Neural cell (in vitro differentiated cells): ENCODE results near the gene LGALS14. TPM values are rescaled to one million over a fixed set of nuclear protein-coding genes. Genes with fewer than 3 reads are reported as not detected.

Experiments used
- H2AFZ ChIP-seq: fragments of 200-600, 300-800 bp; sonication (generic), shearing (Covaris generic); 2 replicates; pipeline ENCODE4 v1.6.0; 2014; ENCODE audit warnings: low read depth, mild to moderate bottlenecking, antibody characterized with exemption, low read length, moderate library complexity
- H3F3A ChIP-seq: fragments of 200-600 bp; shearing (Covaris generic); 2 replicates; pipeline ENCODE4 v1.6.1; 2016; ENCODE audit warnings: mild to moderate bottlenecking, moderate library complexity, mixed read lengths, antibody characterized with exemption, low read length; ENCODE audit not compliant: insufficient read depth, poor library complexity, severe bottlenecking
- H3K27ac ChIP-seq: fragments of 200-600, 300-800 bp; sonication (generic), shearing (Covaris generic); 2 replicates; pipeline ENCODE4 v1.5.1; 2014; ENCODE audit warnings: mild to moderate bottlenecking, low read length, moderate library complexity
- H3K27me3 ChIP-seq: fragments of 300-800, 200-600 bp; sonication (generic), shearing (Covaris generic); 2 replicates; pipeline ENCODE4 v1.6.0; 2014; ENCODE audit warnings: mild to moderate bottlenecking, low read depth, low read length, moderate library complexity; ENCODE audit not compliant: insufficient read depth
- H3K36me3 ChIP-seq: fragments of 300-800, 200-600 bp; sonication (generic), shearing (Covaris generic); 2 replicates; pipeline ENCODE4 v1.5.1; 2014; ENCODE audit warnings: mild to moderate bottlenecking, antibody characterized with exemption, low read length, moderate library complexity; ENCODE audit not compliant: insufficient read depth
- H3K4me2 ChIP-seq: fragments of 300-800, 200-600 bp; sonication (generic), shearing (Covaris generic); 2 replicates; pipeline ENCODE4 v1.6.0; 2014; ENCODE audit warnings: mild to moderate bottlenecking, low read length
- H3K4me3 ChIP-seq: fragments of 300-800, 200-600 bp; sonication (generic), shearing (Covaris generic); 2 replicates; pipeline ENCODE4 v1.5.1; 2014; ENCODE audit warnings: mild to moderate bottlenecking, low read length, moderate library complexity
- H3K79me2 ChIP-seq: fragments of 200-600 bp; shearing (Covaris generic); replicated peaks from 2 replicates; pipeline ENCODE4 v1.6.0; 2014; ENCODE audit warnings: mild to moderate bottlenecking, low read length, moderate library complexity; ENCODE audit not compliant: insufficient read depth
- H3K9ac ChIP-seq: fragments of 300-800, 200-600 bp; sonication (generic), shearing (Covaris generic); 2 replicates; pipeline ENCODE4 v1.6.1; 2016; ENCODE audit warnings: mild to moderate bottlenecking, low read length, mixed read lengths
- H3K9me2 ChIP-seq: fragments of 200-600 bp; shearing (Covaris generic); 2 replicates; pipeline ENCODE4 v1.6.1; 2016; ENCODE audit warnings: mild to moderate bottlenecking, low read length, mixed read lengths; ENCODE audit not compliant: insufficient read depth
- H3K9me3 ChIP-seq: fragments of 200-600, 300-800 bp; sonication (generic), shearing (Covaris generic); 2 replicates; pipeline ENCODE4 v1.6.1; 2016; ENCODE audit warnings: mild to moderate bottlenecking, mixed run types, low read length, moderate library complexity, mixed read lengths
- H4K20me1 ChIP-seq: fragments of 200-600 bp; shearing (Covaris generic); 2 replicates; pipeline ENCODE4 v1.6.1; 2016; ENCODE audit warnings: mild to moderate bottlenecking, mixed run types; ENCODE audit not compliant: insufficient read depth
- CTCF ChIP-seq: fragments of 450-650 bp; IDR thresholded peaks from 2 replicates; pipeline ENCODE4 v1.5.1; 2014; ENCODE audit warnings: antibody characterized with exemption, mild to moderate bottlenecking, moderate library complexity; ENCODE audit not compliant: poor library complexity, severe bottlenecking
- EP300 ChIP-seq: fragments of 450-650 bp; conservative IDR thresholded peaks from 2 replicates; pipeline ENCODE4 v1.6.1; 2014; ENCODE audit warnings: antibody characterized with exemption, mild to moderate bottlenecking, moderate library complexity; ENCODE audit not compliant: poor library complexity, severe bottlenecking
- EZH2 ChIP-seq: fragments of 200-600, 300-800 bp; shearing (Covaris generic), sonication (generic); IDR thresholded peaks from 2 replicates; pipeline ENCODE4 v1.6.1; 2014; ENCODE audit warnings: antibody characterized with exemption, low read length, borderline replicate concordance, mild to moderate bottlenecking; ENCODE audit not compliant: insufficient read depth, poor library complexity, severe bottlenecking
- MXI1 ChIP-seq: fragments of 450-650 bp; conservative IDR thresholded peaks from 2 replicates; pipeline ENCODE4 v1.6.1; 2014; ENCODE audit warnings: antibody characterized with exemption, mild to moderate bottlenecking; ENCODE audit not compliant: poor library complexity, severe bottlenecking
- POLR2AphosphoS5 ChIP-seq: IDR thresholded peaks from 2 replicates; pipeline ENCODE4 v1.6.1; 2012
- RAD21 ChIP-seq: fragments of 450-650 bp; conservative IDR thresholded peaks from 2 replicates; pipeline ENCODE4 v1.6.1; 2014; ENCODE audit warnings: antibody characterized with exemption, mild to moderate bottlenecking, moderate library complexity
- REST ChIP-seq: IDR thresholded peaks from 2 replicates; pipeline ENCODE4 v1.6.1; 2012; ENCODE audit warnings: borderline replicate concordance
- SMC3 ChIP-seq: fragments of 450-650 bp; conservative IDR thresholded peaks from 2 replicates; pipeline ENCODE4 v1.6.1; 2014; ENCODE audit warnings: antibody characterized with exemption, mild to moderate bottlenecking, moderate library complexity; ENCODE audit not compliant: poor library complexity
- TAF1 ChIP-seq: IDR thresholded peaks from 2 replicates; pipeline ENCODE4 v1.6.1; 2012; ENCODE audit warnings: low read depth
- polyA plus RNA-seq: library from polyadenylated mRNA; depleted of rRNA; stranded (reverse); fragments of >200 nt; gene quantifications from 2 replicates; pipeline ENCODE4 v1.2.3, GENCODE V29; 2014

Gene LGALS14
- polyA plus RNA-seq, 1 donor from 2014 or later = 0.53 TPM

- Histone ChIP-seq H3K4me2 (no peak overlapping the region), H3K4me3 (no peak overlapping the region), H3K9me3 (no peaks in the 10 kb centered on the region), H3K9ac (no peak overlapping the region), H3K36me3 (no peaks in the 10 kb centered on the region), H4K20me1 (no peaks in the 10 kb centered on the region), H3K27ac (no peak overlapping the region), H3K79me2 (no peaks in the 10 kb centered on the region), H3K9me2 (no peaks in the 10 kb centered on the region), H3K27me3 (no peaks in the 10 kb centered on the region), H3F3A (no peaks in the 10 kb centered on the region), H2AFZ (no peak overlapping the region)
- TF ChIP-seq TAF1 = no peak
- TF ChIP-seq POLR2AphosphoS5 = no peak
- TF ChIP-seq CTCF = no peak
- no peak for TF ChIP-seq RAD21
- no peak for TF ChIP-seq EZH2
- no peak for TF ChIP-seq EP300
- TF ChIP-seq REST = no peak
- no peak for TF ChIP-seq SMC3
- TF ChIP-seq MXI1 = no peak
Observed at GRCh38 chr19:39735688-39736087, 31.4 kb downstream of the LGALS14 start.

- Histone ChIP-seq H3K9me3 (no peaks in the 10 kb centered on the region), H4K20me1 (no peaks in the 10 kb centered on the region), H3K27ac (no peak overlapping the region), H3K79me2 (no peaks in the 10 kb centered on the region), H3K4me3 (no peak overlapping the region), H3K27me3 (no peaks in the 10 kb centered on the region), H2AFZ (no peak overlapping the region), H3K4me2 (no peak overlapping the region), H3F3A (no peaks in the 10 kb centered on the region), H3K36me3 (no peaks in the 10 kb centered on the region), H3K9ac (no peak overlapping the region), H3K9me2 (no peaks in the 10 kb centered on the region)
- TF ChIP-seq CTCF (no peak), EP300 (no peak), TAF1 (no peak), SMC3 (no peak), EZH2 (no peak), POLR2AphosphoS5 (no peak), REST (no peak), RAD21 (no peak), MXI1 (no peak)
Observed at GRCh38 chr19:39736088-39736487, 31.8 kb downstream of the LGALS14 start.
